Measurements from ENCODE around the gene DLL1. TPM values are rescaled to one million over a fixed set of nuclear protein-coding genes. Genes with fewer than 3 reads are reported as not detected.
A peak's percentile ranks its signal among the peaks of the same experiment; 100 is the strongest.

DLL1 gene
- total and polyA plus RNA-seq, 10 donors: 12.6 to 119 (median 62.8) TPM

DNA sequence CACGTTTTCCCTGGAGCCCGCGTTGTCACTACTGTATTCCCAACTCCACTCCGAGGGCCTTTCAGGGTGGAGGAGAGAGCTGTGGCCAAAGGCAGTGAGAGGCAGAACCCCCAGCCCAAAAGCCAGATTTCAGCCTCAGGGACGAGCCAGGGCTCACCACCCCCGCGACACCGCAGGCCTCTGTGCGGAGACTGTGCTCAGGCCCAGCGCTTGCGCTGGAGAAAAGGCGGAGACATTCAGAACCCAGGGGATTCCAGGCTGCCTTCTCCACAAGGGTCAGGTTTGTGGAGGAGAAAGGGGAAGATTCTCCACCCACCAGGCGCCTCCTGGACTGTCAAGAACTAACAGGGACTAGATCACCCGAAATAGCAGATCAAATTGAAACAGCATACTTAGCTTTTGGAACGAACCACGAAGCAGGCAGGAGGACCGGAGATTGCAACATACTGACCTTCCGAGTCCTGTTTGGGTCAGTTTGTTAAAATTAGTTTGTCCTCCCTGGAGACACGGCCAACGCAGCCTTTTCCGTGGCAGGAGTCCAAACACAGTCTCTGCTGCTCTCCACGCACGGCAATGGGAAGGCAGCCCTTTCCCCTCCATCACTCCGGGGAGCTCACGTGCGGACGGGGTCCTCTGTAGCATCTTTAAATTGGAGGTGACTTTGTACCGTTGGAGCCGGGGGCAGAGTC lies 14.4 kb downstream of the DLL1 start:
- H3K9me3 ChIP-seq: no peaks in the 10 kb centered on the region
- intact Hi-C loops (cut with DNase I; ENCODE audit: low total_unique reads): no loop called here
- peaks cover 0 to 62% (median 0%) of the 10 kb centered on the region in 7 donors for H3K27me3 ChIP-seq (replicated peaks in 1 of 7)
- H3K4me1 ChIP-seq: peaks cover 36 to 100% (median 77%) of the 10 kb centered on the region in 6 donors
- TF ChIP-seq, protein P1, sequence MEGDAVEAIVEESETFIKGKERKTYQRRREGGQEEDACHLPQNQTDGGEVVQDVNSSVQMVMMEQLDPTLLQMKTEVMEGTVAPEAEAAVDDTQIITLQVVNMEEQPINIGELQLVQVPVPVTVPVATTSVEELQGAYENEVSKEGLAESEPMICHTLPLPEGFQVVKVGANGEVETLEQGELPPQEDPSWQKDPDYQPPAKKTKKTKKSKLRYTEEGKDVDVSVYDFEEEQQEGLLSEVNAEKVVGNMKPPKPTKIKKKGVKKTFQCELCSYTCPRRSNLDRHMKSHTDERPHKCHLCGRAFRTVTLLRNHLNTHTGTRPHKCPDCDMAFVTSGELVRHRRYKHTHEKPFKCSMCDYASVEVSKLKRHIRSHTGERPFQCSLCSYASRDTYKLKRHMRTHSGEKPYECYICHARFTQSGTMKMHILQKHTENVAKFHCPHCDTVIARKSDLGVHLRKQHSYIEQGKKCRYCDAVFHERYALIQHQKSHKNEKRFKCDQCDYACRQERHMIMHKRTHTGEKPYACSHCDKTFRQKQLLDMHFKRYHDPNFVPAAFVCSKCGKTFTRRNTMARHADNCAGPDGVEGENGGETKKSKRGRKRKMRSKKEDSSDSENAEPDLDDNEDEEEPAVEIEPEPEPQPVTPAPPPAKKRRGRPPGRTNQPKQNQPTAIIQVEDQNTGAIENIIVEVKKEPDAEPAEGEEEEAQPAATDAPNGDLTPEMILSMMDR (IDR thresholded peaks at IDR 0.05 in 8 of 11, conservative IDR thresholded peaks at IDR 0.05 in 3 of 11): no peak
- peak; percentile 61 to 76 (median 64) for TF ChIP-seq POLR2AphosphoS5 (IDR thresholded peaks at IDR 0.05)
- TF ChIP-seq POLR2A (IDR thresholded peaks at IDR 0.05): no peak
- peaks cover 0 to 2% (median 0%) of the 10 kb centered on the region in 6 donors for H3K36me3 ChIP-seq
- 47 to 81% (median 75%) methylated on average over 28 to 29 of the region's 29 CpGs for WGBS, 5 donors
- H3K27ac ChIP-seq: peak overlapping the region in 7 of 8 donors; percentile 33 to 76 (median 58)
- H3K4me3 ChIP-seq: no peak overlapping the region
- DNase-seq: peak; percentile 71

DNA sequence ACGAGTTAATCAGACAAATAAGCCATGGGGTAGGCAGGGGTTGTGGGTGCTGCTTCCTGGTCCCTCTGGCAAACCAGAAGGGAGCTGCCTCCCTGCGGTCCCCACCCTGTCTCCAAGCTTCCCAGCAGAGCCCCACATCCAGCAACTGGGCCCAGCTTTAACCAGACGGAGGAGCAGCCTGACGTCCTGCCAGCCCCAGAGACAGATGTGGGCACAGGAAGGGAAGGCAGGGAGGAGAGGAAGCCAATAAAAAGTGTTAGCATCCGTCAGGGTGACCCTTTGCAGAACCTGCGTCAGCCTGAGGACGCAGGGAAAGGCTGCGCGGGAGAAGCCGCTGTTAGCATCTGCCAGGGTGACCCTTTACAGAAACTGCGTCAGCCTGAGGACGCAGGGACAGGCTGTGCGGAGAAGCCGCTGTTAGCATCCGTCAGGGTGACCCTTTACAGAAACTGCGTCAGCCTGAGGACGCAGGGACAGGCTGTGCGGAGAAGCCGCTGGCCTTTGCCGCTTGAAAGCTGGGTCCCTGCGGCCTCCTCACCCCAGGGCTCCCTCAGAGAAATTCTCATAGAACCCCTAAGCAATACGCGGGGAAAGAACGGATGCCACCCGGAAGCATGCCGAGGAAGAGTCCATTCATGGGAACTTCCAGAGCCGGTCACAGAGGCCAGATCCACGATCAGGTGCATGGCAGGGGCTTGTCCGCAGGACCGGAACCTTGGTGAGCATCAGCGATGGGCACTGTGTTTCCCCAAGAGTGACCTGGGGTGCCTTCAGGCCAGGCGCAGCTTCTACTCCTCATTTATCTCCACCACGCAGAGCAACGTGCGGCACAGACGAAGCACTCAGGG lies 15.9 kb downstream of the DLL1 start:
- H3K4me1 ChIP-seq: peaks cover 37 to 100% (median 78%) of the 10 kb centered on the region in 6 donors
- TF ChIP-seq POLR2AphosphoS5 (IDR thresholded peaks at IDR 0.05) (peak in 2 of 3 donors; percentile 59 to 62), POLR2A (IDR thresholded peaks at IDR 0.05) (no peak)
- TF ChIP-seq, protein P1 (IDR thresholded peaks at IDR 0.05 in 8 of 11, conservative IDR thresholded peaks at IDR 0.05 in 3 of 11): no peak
- peak; percentile 68 for DNase-seq
- H3K9me3 ChIP-seq: no peaks in the 10 kb centered on the region
- no peak overlapping the region for H3K4me3 ChIP-seq
- H3K27ac ChIP-seq: peak overlapping the region in 3 of 8 donors; percentile 58 to 76 (median 66)
- H3K36me3 ChIP-seq: no peaks in the 10 kb centered on the region
- intact Hi-C loops (cut with DNase I; ENCODE audit: low total_unique reads): no loop called here
- whole genome bisulfite sequencing, 5 donors: 76 to 84% (median 79%) methylated on average over 34 to 36 of the region's 36 CpGs
- peaks cover 0 to 59% (median 0%) of the 10 kb centered on the region in 7 donors for H3K27me3 ChIP-seq (replicated peaks in 1 of 7)

DNA sequence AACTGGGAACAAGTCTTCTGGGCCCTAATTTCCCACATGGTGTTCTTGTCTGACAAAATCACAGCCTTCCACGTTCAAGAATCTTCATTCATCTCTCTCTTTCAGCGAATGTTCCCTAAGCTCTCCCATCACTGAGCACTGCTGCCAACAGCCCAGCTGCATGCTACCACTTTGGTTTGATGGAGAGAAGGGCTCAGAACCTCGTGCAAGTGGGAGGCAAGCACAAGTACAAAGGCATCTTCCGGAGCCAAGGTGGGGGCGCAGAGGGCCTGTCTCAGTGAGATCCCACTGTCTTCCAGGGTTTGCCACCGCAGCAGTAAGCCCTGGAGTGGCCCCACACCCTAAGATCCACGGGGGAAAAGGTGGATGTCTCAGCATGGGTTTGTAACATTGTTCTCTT lies 17.2 kb downstream of the DLL1 start:
- 72 to 93% (median 80%) methylated on average over 7 of the region's 7 CpGs for WGBS, 5 donors
- TF ChIP-seq, protein P1 (IDR thresholded peaks at IDR 0.05 in 8 of 11, conservative IDR thresholded peaks at IDR 0.05 in 3 of 11): no peak
- peak in 2 of 3 donors; percentile 25 to 42 for TF ChIP-seq POLR2AphosphoS5 (IDR thresholded peaks at IDR 0.05)
- intact Hi-C loops (cut with DNase I; ENCODE audit: low total_unique reads): no loop called here

More for the DNA sequence above, 17.2 kb downstream of the DLL1 start:
- H3K27me3 ChIP-seq (replicated peaks in 1 of 7): peaks cover 0 to 59% (median 0%) of the 10 kb centered on the region in 7 donors
- peak overlapping the region in 2 of 8 donors; percentile 76 for H3K27ac ChIP-seq
- H3K4me3 ChIP-seq: no peak overlapping the region
- no peaks in the 10 kb centered on the region for H3K9me3 ChIP-seq
- H3K4me1 ChIP-seq: peaks cover 24 to 95% (median 68%) of the 10 kb centered on the region in 6 donors
- no peak for DNase-seq
- H3K36me3 ChIP-seq: no peaks in the 10 kb centered on the region

All from spleen (tissue), 11 donors.